SHP77 treated with DMSO at 0.1 percent for 48 hours (cell line): ENCODE data around the gene ZNF578.
"Not testable (repeated sequence)": the region's sequence is repeated elsewhere in the genome, so short reads cannot be mapped to it uniquely, and the experiment has no call there.

ENCODE experiments used
- DNase-seq: peaks from one replicate; lab custom pipeline; 2025; lab: John Stamatoyannopoulos, UW

ZNF578 gene

DNA sequence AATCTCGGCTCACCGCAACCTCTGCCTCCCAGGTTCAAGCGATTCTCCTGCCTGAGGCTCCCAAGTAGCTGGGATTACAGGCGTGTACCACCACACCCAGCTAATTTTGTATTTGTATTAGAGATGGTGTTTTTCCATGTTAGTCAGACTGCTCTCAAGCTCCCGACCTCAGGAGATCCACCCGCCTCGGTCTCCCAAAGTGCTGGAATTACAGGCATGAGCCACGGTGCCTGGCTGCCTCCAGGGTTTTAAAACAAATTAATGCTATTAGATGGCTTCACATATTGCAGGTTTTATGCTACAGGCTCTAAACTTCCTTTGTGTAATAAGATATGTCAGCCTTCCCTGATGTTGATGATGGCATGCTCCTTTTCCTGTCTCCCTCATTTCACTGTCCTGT is 108.3 kb downstream of the ZNF578 start:
- not testable (repeated sequence) for DNase-seq
